Middle frontal gyrus (tissue), 1 donor: ENCODE measurements around the gene RETN.
"Not testable (repeated sequence)": the region's sequence is repeated elsewhere in the genome, so short reads cannot be mapped to it uniquely, and the experiment has no call there.

Experiments
- DNase-seq: peaks from one replicate; pipeline ENCODE4 v3.0.0-alpha.2; 2015; ENCODE audit warnings: low spot score; ENCODE audit errors: extremely low spot score

RETN gene

GRCh38 chr19:7637374-7638256 is 31.2 kb upstream of the RETN start:
- no peak for DNase-seq

DNA sequence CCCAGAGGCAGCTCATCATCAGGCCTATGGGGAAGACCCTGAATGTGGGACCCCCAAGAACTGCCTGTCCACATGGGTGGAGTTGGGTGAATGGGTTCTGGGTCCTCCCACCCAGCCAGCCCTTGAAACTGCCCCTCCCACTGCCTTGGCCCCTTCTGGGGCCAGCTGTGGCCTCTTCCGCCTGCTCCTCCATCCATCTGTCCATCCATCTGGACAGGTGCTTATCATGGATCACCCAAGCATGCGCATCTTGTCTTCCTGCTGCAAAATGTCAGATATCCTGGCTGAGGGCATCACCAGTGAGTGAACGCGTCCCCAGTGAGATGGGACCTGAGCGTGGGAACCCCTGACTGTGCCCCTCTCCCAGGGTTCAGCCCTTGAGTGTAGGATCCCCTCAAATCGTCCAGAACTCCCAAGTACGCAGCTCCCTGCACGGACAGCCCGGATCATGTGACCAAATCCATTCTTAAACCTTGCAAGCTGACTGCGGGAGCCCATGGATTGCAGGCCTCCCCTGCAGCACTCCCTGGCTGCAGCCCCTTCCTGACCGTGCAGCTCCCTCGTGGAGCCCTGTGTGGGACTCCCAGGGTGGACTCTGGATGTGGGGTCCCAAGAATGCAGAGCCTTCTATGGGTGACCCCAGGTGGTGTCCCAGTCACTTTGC is 29.9 kb upstream of the RETN start:
- DNase-seq = no peak

DNA sequence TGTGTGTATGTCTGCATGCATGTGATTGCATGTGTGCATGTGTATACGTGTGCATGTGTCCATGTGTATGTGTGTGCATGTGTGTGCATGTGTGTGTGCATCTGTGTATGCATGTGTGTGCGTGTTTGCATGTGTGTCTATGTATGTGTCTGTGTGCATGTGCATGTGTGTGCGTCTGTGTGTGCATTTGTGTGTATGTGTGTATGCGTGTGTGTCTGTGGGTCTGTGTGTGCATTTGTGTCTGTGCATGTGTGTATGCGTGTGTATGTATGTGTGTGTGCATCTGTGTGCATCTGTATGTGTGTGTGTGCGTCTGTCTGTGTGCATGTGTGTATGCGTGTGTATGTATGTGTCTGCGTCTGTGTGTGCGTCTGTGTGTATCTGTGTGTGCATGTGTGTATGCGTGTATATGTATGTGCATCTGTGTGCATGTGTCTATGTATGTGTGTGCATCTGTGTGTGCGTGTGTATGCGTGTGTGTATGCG is 28.9 kb upstream of the RETN start:
- DNase-seq = no peak

DNA sequence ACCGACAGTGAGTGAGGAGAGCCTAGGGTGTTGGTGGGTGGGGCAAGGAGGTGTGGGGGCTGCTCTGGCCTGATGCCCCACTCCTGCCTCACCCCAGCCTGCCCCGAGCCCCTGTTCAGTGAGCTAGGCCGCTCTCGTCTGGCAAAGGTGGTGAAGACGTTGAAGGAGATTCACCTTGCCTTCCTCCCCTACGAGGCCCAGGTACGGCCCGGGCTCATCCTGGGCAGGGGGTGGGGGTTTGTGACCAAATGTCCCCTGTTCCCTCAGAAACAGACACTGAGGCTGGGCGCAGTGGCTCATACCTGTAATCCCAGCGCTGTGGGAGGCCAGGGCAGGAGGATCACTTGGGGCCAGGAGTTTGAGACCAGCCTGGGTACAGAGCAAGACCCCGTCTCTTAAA is 28.0 kb upstream of the RETN start:
- DNase-seq = no peak

DNA sequence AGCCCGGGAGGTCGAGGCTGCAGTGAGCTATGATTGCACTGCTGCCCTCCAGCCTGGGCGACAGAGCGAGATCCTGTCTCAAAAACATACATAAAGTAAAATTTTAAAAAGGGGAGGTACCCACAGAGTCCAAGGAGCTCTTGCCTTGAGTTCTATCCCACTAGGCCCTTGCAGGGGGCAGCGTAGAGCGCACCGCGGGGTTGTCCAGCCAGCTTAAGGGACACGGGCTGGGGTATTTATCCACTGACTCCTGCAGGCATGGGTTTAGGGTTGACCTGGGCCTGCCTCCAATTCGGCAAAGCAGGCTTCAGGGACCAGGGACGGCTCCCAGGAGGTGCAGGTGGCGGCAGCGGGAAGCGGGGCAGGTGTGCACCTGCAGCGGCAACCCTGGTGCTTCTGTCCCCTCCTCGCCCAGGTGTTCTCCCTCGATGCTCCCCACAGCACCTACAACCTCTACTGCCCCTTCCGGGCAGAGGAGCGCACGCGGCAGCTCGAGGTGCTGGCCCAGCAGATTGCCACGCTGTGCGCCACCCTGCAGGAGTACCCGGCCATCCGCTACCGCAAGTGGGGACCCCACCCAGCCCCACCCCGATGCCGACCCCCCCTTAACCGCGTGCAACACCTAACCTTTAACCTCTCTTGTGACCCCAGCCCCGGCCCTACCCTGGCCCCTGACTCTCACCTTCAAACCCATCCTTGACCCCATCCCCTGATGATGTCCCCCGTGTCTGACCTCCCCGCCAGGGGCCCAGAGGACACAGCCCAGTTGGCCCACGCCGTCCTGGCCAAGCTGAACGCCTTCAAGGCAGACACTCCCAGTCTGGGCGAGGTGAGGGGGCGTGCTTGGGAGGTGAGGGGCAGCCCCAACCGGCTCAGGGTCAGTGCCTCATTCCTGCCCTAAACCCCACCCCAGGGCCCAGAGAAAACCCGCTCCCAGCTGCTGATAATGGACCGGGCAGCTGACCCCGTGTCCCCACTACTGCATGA is 27.3 kb upstream of the RETN start:
- DNase-seq = no peak

GRCh38 chr19:7642295-7643030 is 26.4 kb upstream of the RETN start:
- DNase-seq = no peak

DNA sequence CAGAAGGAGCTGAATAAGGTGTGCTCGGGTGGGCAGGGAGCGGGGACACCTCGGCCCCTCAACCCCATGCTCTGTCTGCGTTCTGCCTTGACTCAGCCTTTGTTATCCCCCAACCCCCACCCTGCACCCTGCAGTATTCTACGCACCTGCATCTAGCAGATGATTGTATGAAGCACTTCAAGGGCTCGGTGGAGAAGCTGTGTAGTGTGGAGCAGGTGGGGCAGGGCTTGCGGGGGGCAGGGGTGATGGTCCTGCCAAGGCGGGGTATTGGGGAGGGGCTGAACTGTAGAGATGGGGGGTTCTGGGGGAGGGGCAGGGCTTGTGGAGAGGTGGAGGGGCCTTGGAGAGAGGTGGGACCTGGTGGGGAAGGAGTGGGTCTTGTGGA is 25.8 kb upstream of the RETN start:
- no peak for DNase-seq

DNA sequence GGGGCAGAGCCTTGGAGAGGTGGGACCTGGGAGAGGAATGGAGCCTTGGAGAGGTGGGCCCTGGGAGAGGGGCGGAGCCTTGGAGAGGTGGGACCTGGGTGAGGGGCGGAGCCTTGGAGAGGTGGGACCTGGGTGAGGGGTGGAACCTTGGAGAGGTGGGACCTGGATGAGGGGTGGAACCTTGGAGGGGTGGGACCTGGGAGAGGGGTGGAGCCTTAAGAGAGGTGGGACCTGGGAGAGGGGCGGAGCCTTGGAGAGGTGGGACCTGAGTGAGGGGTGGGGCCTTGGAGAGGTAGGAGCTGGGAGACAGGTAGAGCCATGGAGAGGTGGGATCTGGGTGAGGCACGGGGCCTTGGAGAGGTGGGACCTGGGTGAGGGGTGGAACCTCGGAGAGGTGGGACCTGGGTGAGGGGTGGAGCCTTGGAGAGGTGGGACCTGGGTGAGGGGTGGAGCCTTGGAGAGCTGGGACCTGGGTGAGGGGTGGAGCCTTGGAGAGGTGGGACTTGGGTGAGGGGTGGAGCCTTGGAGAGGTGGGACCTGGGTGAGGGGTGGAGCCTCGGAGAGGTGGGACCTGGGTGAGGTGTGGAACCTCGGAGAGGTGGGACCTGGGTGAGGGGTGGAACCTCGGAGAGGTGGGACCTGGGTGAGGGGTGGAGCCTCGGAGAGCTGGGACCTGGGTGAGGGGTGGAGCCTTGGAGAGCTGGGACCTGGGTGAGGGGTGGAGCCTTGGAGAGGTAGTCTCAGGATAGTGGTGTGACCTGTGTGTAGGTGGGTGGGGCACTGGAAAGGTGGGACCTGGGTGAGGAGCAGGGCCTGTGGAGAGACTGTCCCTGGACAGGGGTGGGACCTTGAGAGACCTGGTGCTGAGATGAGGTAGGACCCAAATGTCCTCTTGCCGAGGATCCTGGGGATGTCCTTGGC is 25.0 kb upstream of the RETN start:
- not testable (repeated sequence) for DNase-seq

GRCh38 chr19:7644550-7644877 is 24.3 kb upstream of the RETN start:
- no peak for DNase-seq

GRCh38 chr19:7645163-7645562 is 23.7 kb upstream of the RETN start:
- DNase-seq = no peak

DNA sequence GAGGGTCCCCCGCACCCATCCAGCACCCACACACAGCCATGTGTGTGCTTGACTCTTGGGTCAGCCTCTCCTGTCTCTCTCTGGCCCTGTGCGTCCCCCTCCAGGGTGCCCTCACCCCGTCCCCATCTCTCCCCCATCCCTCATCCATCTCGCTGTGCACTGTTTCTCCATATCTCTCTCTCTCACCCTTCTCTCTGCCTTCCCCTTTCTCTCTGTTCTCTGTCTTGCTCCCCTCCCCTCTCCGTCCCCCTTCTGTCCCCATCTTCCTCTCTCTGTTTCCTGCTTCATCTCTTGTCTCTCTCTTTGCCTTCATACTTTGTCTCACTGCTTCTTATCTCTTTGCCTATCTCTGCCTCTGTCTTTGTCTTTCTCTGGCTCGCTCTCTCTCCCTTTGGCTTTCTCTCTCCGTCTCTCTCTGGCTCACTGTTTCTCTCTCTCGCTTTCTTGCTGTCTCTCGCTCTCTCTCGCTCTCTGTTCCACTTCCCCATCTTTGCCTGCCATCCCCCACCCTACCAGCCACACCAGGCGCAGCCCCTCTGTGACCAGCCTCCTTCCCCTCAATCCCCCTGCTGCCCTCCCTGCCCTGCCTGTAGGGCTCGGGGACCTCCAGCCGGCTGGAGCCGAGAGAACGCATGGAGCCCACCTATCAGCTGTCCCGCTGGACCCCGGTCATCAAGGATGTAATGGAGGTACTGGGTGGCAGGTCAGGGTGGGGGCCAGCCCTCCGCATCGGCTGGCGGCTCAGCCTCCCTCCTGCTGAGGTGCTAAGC is 23.0 kb upstream of the RETN start:
- DNase-seq = no peak

DNA sequence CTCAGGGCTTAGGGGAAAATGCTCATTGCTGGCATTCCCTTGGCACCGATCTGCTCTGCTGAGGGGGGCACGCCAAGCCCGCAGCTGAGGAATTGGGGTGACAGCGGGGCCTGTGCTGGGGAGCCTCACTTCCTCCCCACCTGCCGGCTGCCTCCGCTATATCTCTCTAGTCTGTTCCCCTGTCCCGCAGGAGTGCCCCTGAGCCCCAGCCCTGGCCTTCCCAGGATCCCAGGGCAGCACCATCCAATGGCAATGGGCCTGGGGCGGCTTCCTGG is 22.5 kb upstream of the RETN start:
- DNase-seq = no peak

GRCh38 chr19:7647156-7647555 is 21.7 kb upstream of the RETN start:
- DNase-seq = no peak

- no peak for DNase-seq
Measured at GRCh38 chr19:7648265-7649014, 20.4 kb upstream of the RETN start.

DNA sequence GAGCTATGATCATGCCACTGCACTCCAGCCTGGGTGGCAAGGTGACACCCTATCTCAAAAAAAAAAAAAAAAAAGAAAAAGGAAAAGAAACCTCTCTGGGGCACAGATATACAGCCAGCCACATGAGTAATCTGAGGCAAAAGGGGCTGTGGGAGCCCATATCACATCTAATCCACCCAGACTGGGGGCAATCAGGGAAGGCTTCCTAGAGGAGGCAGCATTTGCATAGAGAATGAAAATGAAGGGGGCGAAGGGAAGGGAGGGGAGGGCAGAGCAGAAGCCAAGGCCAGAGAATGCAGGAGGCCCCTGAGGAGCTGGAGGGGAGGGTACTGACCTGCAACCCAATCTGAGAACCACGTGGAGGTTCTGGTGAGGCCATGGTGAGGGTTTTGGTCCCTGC is 18.7 kb upstream of the RETN start:
- no peak for DNase-seq

GRCh38 chr19:7652061-7652641 is 16.7 kb upstream of the RETN start:
- peak; percentile 34 for DNase-seq

DNA sequence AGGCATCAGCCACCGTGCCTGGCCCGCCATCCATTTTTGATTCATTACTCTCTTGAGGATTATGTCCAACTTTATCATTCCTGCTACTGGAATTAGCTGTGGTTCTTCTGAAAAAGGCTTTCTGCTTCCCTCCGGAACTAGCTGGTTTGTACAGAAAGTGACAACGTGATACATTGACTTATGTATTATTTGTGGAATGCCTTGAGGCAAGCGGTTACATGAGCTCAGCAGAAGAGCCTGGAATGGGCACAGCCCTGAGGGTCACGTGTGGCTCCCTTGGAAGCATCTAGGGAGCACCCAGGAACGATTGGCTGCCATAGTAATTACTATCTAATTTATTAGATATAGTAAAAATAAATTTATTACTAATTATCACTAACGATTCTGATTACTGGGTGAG is 14.4 kb upstream of the RETN start:
- DNase-seq = no peak

DNA sequence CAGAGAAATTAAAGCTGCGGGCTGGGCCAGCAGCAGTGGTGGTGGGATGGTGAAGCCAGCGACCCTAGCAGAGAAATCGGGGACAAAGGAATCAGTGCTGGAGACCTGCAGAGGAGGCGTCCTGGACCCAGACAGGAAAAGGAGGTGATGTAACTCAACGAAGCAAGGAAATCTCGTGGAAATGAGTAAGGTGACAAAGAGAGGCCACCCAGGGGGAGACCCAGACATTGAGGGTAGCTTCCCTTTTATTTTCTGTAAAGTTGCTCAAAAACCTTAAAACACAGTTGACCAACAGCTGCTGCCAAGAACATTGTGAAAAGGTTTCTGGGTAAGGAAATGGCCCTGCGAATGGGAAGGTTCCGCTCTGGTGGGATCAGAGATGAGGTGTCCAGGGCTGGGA is 13.3 kb upstream of the RETN start:
- DNase-seq = no peak
